GM19395 (cell line): ENCODE results near the gene MALT1.
"Not testable (repeated sequence)": the region's sequence is repeated elsewhere in the genome, so short reads cannot be mapped to it uniquely, and the experiment has no call there.

ENCODE experiments used
- ATAC-seq: cut with Tn5 transposase; IDR thresholded peaks from one replicate; pipeline ENCODE4 v1.9.1; 2021; ENCODE audit warnings: mild to moderate bottlenecking, moderate library complexity; ENCODE audit not compliant: unreplicated experiment

MALT1 gene, protein sequence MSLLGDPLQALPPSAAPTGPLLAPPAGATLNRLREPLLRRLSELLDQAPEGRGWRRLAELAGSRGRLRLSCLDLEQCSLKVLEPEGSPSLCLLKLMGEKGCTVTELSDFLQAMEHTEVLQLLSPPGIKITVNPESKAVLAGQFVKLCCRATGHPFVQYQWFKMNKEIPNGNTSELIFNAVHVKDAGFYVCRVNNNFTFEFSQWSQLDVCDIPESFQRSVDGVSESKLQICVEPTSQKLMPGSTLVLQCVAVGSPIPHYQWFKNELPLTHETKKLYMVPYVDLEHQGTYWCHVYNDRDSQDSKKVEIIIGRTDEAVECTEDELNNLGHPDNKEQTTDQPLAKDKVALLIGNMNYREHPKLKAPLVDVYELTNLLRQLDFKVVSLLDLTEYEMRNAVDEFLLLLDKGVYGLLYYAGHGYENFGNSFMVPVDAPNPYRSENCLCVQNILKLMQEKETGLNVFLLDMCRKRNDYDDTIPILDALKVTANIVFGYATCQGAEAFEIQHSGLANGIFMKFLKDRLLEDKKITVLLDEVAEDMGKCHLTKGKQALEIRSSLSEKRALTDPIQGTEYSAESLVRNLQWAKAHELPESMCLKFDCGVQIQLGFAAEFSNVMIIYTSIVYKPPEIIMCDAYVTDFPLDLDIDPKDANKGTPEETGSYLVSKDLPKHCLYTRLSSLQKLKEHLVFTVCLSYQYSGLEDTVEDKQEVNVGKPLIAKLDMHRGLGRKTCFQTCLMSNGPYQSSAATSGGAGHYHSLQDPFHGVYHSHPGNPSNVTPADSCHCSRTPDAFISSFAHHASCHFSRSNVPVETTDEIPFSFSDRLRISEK

DNA sequence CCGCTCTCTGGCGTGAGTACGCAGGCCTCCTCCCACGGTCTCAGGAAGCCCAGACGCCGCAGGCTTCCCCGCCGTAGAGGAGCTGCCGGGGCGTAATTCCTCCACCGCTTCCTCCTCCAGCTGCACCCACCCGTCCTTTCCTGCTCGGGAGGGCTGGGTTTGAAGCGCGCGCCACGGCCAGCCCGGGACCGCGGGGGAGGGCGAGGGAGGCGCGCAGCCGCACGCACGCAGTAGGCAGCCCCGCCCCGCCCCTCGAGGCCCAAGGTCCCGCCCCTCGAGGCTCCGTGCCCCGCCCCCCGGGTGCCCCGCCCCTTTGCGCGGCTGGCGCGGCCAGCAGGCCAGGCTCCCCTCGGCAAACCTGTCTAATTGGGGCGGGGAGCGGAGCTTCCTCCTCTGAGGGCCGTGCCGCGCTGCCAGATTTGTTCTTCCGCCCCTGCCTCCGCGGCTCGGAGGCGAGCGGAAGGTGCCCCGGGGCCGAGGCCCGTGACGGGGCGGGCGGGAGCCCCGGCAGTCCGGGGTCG is at the start of gene MALT1:
TSS of gene MALT1 (plus strand) at position 355 of the 521 bp plus-strand sequence. CDS start 179 bp downstream, outside the sequence.
- peak; percentile 78 for ATAC-seq

DNA sequence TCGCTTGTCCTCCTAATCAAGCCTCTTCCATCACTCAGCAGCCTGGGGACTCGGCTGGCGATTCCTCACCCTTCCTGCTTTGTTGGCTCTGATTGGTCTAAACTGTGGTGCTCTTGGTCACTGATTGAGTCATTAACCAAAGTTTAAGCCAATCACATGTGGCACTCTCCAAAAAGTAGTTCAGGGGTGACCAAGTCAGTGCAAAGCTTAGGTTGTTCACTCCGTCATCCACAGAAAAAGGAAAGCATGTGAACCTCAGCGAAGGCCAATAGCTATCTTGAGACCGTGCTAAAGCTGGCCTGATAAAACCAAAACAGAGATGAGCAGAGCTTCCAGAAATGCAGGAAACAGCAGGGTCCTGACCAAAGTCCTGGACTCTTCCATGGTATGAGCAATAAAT is 47.3 kb upstream of the MALT1 start:
- no peak for ATAC-seq

DNA sequence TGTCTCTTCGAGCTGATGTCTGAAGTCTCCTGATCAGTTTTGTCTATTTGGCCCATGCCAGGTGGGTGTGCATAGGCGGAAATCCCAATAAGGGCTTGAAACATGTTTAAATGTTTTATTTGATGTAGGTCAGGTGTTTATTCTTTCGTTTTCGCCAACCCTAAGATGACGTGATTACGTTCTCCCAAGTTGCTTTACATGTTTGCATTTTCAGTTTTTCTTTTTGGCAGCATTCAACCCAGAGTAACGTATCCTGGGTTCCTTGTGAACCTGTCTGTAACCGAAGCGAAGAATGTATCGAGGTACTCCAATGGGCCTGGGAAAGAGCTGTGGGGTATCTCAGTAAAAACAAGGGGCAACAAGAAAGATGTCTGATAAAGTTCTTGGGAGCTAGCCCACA is 45.4 kb upstream of the MALT1 start:
- ATAC-seq: no peak

DNA sequence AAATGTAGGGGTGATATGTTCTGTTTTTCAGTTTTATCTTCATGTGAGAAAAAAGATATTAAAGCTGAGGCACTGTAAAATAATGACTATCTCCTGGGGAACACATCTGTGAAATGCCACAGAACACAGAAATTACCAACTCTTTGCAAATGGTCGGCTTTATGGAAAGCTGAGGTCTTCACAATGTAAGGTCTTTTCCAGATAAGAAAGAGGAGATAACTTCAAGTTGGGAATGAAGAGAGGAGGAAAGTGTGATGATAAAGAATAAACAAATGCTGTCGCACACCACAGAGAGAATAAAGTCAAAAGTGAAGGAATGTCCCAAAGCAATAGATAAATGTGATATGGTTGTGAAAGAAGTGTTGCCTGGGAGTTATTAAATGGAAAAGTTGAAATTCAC is 41.2 kb upstream of the MALT1 start:
- ATAC-seq: no peak

DNA sequence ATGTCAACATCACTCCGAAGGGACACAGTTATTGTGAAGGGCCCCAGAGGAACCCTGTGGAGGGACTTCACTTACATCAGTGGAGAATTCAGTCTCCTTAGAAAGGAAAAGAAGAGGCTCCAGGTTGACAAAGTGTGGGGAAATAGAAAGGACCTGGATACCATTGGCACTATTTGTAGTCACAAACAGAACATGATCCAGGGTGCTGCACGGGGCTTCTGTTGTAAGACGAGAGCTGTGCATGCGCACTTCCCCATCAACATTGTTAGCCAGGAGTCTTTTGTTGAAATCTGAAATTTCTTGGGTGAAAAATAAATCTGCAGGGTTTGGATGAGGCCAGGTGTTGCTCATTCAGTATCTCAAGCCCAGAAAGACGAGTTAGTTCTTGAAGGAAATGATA is 40.0 kb upstream of the MALT1 start:
- ATAC-seq: no peak

DNA sequence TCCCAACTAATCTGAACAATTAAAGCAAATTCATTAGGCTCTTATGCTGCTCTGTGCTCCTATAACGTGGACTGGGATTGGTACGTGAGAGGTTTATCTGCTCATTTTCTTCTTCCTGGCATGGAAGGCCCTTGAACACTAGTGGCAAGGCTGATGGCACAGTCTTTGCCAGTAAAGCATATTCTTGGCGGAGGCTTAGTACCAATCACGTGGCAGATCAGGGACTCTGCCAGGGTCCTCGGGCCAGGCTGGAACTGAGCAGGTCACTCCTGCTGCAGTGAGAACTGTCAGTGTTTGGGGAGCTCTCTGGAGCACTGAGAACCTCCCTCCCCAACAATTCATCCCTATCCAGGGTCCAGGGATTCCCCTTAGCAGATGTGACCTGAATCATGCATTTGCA is 38.7 kb upstream of the MALT1 start:
- ATAC-seq: no peak

DNA sequence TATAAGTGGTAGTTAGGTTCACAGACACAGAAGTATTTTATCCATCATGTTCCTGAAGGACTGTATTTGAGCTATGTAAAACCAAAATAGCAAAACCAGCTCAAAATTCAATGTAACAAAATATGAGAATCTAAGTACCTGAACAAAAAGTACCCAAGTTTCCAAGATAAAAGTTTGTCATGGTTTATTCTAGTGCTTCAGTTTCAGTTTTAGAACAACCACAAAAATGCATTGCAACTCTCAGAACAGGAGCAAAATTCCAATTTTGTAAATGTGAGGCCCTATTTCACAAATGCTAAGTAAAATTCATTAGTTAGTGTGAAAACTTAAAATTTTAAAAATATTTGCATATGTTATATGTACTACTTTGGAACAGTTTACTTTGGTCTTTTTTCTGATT is 37.4 kb upstream of the MALT1 start:
- no peak for ATAC-seq

DNA sequence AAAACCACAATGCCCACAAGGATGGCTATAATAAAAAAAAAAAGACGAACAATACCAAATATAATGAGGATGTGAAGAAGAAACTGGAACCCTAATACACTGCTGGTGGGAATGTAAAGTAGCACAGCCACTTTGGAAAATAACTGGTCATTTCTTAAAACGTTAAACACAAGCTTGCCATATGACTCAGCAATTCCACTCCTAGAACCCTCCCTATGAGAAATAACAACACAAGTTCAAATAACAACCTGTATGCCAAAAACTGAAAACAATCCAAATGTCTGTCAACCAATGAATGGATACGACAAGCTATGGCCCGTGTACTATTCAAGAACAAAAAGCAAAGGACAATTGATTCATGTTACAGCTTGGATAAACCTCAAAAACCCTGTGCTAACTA is 35.4 kb upstream of the MALT1 start:
- ATAC-seq: no peak

DNA sequence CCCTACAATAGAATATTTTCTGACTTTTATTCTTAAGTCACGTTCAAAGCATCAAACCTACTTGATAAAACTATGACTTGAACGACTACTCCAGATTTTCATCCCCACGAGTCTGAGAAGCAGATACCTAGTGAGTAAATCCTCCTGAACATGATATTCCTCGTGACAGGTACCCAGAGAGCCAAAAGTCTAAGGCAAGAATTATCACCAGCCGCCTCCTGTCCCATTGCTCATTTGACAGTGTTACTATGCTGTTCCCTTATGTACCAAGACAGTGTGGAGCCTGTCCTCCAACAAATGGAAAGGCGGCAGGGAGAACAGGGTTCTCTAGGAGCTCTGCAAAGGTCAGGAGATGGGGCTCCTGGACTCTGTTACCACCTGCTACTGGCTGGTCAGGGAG is 34.1 kb upstream of the MALT1 start:
- no peak for ATAC-seq

DNA sequence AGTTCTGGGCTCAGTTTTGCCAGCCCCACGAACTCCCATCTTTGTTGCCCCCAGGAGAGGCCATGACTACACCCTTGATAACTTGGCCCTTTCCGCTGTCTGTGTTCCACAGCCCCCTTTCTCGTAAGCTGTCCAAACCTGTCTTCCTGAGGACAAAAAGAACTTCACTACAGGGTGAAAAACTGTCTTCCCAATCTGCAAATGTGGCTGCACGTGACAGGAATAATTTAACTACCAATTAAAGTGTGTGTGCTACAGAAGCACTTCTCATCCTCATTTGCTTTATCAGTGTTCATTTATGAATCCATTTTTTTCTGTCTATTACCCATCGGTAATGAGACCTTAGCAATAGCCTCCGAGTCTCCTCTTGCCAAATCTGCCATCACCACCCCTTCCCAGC is 33.3 kb upstream of the MALT1 start:
- ATAC-seq: no peak

DNA sequence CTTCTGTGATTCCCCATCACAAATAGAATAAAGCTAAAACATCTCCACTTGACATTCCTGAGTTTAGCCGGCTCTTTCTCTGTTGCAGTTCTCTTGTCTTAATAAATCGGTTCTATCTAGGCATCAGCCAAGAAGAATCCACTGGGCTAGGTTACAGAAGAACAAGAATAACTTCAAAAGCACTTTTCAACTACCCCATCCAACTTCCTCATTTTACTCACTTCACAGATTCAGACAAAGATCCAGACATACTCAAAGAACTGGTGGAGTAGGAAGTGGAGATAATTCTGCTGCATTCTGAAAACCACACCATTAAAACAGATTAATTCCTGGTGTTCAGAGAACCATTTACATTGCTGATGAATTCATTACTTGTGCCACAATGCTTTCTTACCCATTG is 32.8 kb upstream of the MALT1 start:
- ATAC-seq: peak; percentile 71

DNA sequence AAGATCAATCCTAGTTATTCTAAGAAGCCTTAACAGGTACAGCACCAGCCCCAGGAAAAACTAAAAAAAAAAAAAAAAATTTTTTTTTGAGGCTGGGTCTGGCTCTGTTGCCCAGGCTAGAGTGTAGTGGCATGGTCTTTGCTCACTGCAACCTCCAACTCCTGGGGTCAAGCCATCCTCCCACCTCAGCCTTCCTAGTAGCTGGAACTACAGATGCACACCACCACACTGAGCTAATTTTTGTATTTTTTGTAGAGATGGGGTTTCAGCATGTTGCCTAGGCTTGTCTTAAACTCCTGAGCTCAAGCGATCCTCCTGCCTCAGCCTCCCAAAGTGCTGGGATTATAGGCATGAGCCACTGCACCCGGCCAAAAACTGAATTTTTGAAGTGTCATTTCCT is 32.0 kb upstream of the MALT1 start:
- ATAC-seq: no peak

DNA sequence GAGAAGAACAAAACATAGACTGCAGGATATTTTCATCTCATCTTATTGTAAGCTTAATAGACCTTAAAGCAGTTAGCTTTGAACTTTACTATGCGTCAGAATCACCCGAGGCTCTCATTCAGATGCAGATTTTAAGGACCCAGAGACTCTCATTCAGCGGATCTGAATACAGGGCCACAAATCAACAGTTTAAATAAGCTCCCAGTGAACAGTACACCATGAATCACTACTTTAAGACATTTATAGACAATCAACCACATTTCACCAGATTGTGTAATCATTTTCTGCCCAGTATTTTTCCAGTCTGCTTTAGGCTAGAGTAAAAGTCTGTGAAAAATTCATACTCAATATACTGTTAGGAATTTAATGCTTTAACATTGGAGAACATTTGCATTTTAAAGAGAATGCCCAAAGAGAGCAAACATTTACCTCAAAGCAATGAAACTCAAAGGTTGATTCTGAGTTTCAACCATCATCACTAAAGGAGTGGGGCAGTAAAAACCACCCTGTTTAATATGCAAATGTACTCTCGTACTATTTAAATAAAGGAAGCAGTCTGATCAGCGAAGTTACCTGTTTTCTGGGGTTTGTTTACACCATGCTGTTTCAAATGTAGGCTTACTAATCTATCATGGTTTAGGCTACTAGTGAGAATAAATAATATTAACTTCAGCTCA is 31.4 kb upstream of the MALT1 start:
- ATAC-seq: no peak

DNA sequence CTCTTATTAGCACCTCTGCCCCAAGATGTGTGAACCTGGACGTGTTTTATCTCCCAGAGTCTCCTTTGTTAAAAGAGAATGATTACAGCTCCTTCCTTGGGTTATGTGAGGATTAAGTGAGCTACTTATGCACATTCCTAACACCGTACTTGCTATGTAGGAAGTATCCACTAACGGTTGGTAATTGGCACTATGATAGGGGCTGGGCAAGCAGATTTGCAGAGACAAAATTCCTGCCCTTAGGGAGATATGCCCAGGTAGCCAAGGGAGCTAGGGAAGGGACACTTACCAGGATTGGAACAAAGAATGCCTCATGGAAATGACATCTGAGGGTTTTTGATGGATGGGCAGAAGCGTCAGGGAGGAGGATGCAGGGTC is 30.8 kb upstream of the MALT1 start:
- ATAC-seq: no peak

DNA sequence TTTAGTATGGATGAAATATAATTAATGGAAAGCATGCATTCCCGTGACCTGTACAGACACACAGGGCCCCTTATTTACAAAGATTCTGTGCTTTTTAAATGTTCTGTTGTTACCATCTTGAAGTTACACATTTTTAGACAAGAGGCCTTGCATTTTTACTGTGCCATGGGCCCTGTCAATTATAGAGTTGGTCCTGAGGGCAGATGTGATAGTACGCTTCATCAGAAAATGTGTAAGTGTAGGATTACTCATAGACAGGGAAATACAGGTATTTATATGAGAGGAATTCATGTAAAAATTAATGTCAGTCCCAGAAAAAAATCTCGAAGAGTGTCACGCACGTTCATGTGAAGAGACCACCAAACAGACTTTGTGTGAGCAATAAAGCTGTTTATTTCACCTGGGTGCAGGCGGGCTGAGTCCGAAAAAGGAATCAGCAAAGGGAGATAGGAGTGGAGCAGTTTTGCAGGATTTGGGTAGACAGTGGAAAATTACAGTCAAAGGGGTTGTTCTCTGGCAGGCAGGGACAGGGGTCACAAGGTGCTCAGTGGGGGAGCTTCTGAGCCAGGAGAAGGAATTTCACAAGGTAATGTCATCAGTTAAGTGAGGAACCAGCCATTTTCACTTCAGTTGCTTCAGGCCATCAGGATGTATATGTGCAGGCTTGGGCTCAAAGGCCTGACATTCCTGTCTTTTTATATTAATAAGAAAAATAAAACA is 30.2 kb upstream of the MALT1 start:
- no peak for ATAC-seq

DNA sequence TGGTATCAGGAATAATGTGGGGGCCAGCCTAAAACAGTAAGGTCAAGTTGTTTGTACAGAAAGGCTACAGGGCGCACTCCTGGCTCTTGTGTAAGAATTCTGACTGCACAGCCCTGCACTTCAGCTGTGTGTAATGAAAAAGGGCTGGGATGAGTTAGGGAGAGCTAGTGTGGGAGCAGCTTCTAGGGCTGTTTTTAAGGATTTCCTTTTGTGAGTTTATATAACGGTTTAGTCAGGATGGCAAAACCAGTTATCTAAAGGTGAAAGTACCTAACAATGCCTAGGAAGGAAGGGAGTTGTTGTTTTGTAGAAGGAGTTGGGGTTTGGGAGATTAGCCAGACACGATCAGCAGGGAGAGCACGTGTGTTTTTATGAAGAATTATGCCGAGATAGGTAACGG is 27.7 kb upstream of the MALT1 start:
- not testable (repeated sequence) for ATAC-seq

DNA sequence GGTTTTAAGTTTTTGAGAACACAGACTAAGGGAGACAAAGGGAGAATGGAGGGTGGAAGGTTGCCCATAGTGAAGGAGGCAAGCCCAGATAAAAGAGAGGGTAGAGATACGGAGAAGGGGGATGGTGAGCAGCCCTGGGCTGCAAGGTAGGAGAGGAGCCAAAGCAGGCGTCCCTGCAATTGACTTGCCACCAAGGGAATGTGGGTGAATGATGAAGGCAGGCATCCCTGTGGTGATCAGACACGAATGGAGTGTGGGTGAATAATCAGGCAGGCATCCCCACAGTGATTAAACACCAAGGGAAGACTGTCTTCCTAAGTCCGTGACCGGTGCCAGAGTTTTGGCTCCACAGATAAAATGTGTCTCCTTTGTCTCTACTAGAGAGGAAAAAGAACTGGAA is 25.9 kb upstream of the MALT1 start:
- no peak for ATAC-seq

DNA sequence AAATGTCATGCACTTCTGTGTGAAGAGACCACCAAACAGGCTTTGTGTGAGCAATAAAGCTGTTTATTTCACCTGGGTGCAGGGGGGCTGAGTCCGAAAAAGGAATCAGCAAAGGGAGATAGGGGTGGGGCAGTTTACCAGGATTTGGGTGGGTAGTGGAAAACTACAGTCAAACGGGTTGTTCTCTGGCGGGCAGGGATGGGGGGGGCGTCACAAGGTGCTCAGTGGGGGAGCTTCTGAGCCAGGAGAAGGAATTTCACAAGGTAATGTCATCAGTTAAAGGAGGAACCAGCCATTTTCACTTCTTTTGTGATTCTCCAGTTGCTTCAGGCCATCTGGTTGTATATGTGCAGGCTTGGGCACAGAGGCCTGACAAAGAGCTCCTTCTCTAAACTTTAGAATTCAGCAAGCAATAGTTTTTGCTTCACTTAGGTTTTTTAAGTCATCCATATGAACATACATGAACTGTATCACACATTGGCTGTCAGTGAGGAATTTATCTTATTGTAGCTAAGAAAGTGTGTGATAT is 24.9 kb upstream of the MALT1 start:
- no peak for ATAC-seq

DNA sequence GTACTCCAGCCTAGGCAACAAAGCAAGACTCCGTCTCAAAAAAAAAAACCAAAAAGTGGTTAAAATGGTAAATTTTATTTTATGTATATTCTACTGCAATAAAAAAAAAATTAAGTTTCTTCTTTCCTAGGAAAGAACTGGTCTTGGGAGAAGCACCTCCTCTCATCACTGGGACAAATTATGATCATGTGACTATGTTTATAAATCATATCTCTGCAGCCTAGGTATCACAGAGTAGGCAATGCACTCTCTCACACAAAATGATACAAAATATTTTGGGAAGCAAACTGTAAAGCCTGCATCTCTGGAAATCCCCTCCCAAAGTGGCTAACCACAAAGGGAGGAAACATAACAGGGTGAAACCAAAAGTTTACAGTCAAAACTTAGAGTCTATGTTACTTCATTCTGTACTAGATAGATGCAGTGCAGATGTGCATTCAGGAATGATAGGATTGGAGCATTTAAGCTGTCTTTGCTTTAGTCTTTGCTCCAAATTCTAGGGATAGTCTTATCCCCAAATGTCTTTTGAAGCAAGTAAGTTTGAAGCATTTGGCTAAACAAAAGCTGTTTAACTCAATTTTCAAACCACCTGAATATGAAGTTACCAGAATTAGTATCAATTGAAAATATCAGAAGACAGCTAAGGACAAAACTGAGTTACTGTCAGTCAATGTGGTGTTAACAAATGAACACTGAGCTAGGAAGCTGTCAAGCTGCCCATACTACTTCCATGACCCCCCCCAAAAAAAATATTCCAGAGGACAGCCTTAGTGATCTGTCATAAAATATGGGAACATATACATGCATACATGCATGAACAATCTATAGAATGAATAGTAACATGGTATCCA is 21.1 kb upstream of the MALT1 start:
- peak; percentile 69 for ATAC-seq

DNA sequence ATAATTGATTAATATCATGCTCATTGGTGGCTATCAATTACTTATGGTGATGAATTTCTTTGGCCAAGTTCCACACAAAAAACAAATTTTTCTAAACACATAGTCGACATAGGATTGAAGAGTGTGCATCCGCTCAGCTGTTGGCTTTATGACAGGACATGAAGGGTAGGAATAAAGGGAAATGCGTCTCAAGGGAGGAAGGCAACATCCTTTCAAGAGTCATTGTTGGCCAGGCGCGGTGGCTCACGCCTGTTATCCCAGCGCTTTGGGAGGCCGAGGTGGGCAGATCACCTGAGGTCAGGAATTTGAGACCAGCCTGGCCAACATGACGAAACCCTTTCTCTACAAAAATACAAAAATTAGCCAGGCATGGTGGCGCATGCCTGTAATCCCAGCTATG is 20.4 kb upstream of the MALT1 start:
- not testable (repeated sequence) for ATAC-seq
